Embryonic facial prominence (tissue), 1 donor: ENCODE results near the gene TRIM59.

ENCODE experiments used
- DNase-seq: peaks from one replicate; pipeline ENCODE4 v3.0.0-alpha.2; 2016; ENCODE audit errors: extremely low spot score

The TRIM59 gene

GRCh38 chr3:160403028-160403545, 46.5 kb downstream of the TRIM59 start:
- DNase-seq: no peak

GRCh38 chr3:160402221-160403027, 47.2 kb downstream of the TRIM59 start:
- no peak for DNase-seq

- no peak for DNase-seq
Observed at GRCh38 chr3:160401291-160402095, 48.1 kb downstream of the TRIM59 start.

- DNase-seq: no peak
Observed at GRCh38 chr3:160400702-160401150, 48.9 kb downstream of the TRIM59 start.

GRCh38 chr3:160400030-160400701, 49.4 kb downstream of the TRIM59 start:
- no peak for DNase-seq

- peak; percentile 94 for DNase-seq
Observed at GRCh38 chr3:160399125-160400029, 50.2 kb downstream of the TRIM59 start, which contains the start of the genes IFT80 and SMC4. TSS of gene IFT80 (minus strand) at chr3:160399225. CDS start at chr3:160384600, 14,625 bp downstream. TSS of gene SMC4 (plus strand) at chr3:160399650. CDS start at chr3:160400827, 1,177 bp downstream.

- DNase-seq: no peak
Observed at GRCh38 chr3:160398820-160399124, 50.8 kb downstream of the TRIM59 start.

- no peak for DNase-seq
Observed at GRCh38 chr3:160395297-160395696, 54.3 kb downstream of the TRIM59 start.

- no peak for DNase-seq
Observed at GRCh38 chr3:160394009-160394392, 55.6 kb downstream of the TRIM59 start.

GRCh38 chr3:160393346-160394008, 56.1 kb downstream of the TRIM59 start:
- no peak for DNase-seq

GRCh38 chr3:160392798-160393197, 56.8 kb downstream of the TRIM59 start:
- no peak for DNase-seq

GRCh38 chr3:160390565-160391138, 58.9 kb downstream of the TRIM59 start:
- DNase-seq: no peak
